NCI-H1694 (cell line): ENCODE data around the gene TMEM192.
"Not testable (repeated sequence)": the region's sequence is repeated elsewhere in the genome, so short reads cannot be mapped to it uniquely, and the experiment has no call there.

ENCODE experiments used
- DNase-seq: peaks from one replicate; lab custom pipeline; 2025; lab: John Stamatoyannopoulos, UW

Gene TMEM192

GRCh38 chr4:165112368-165113121 lies at the start of gene TMEM192:
TMEM192 (minus strand) TSS chr4:165112860; CDS start chr4:165112773, 87 bp downstream.
- DNase-seq, result peak; percentile 82

- no peak for DNase-seq
Observed at GRCh38 chr4:165158762-165159161, 46.1 kb upstream of the TMEM192 start.

GRCh38 chr4:165156906-165157305 lies 44.2 kb upstream of the TMEM192 start:
- no peak for DNase-seq

GRCh38 chr4:165154482-165154881 lies 41.8 kb upstream of the TMEM192 start:
- no peak for DNase-seq

- no peak for DNase-seq
Observed at GRCh38 chr4:165152527-165152926, 39.9 kb upstream of the TMEM192 start.

GRCh38 chr4:165151734-165152133 lies 39.1 kb upstream of the TMEM192 start:
- no peak for DNase-seq

GRCh38 chr4:165150545-165150944 lies 37.9 kb upstream of the TMEM192 start:
- DNase-seq, result no peak

- DNase-seq, result no peak
Observed at GRCh38 chr4:165138843-165139242, 26.2 kb upstream of the TMEM192 start.

GRCh38 chr4:165137205-165137604 lies 24.5 kb upstream of the TMEM192 start:
- DNase-seq, result no peak

- no peak for DNase-seq
Observed at GRCh38 chr4:165136529-165136928, 23.9 kb upstream of the TMEM192 start.

GRCh38 chr4:165133150-165133549 lies 20.5 kb upstream of the TMEM192 start:
- DNase-seq, result no peak

- DNase-seq, result peak; percentile 83
Observed at GRCh38 chr4:165131247-165131832, 18.7 kb upstream of the TMEM192 start.

- DNase-seq, result no peak
Observed at GRCh38 chr4:165129924-165130323, 17.3 kb upstream of the TMEM192 start.

- not testable (repeated sequence) for DNase-seq
Observed at GRCh38 chr4:165125869-165126499, 13.3 kb upstream of the TMEM192 start.

GRCh38 chr4:165124488-165124887 lies 11.8 kb upstream of the TMEM192 start:
- DNase-seq, result no peak

GRCh38 chr4:165118256-165118909 lies 5.7 kb upstream of the TMEM192 start:
- DNase-seq, result no peak

- no peak for DNase-seq
Observed at GRCh38 chr4:165115301-165115700, 2.6 kb upstream of the TMEM192 start.

GRCh38 chr4:165111906-165112367 lies 723 bp downstream of the TMEM192 start:
- no peak for DNase-seq

- DNase-seq, result no peak
Observed at GRCh38 chr4:165106518-165106917, 6.1 kb downstream of the TMEM192 start.

GRCh38 chr4:165101641-165102040 lies 11.0 kb downstream of the TMEM192 start:
- no peak for DNase-seq

- peak; percentile 2 for DNase-seq
Observed at GRCh38 chr4:165096776-165097175, 15.9 kb downstream of the TMEM192 start.

- no peak for DNase-seq
Observed at GRCh38 chr4:165095291-165095690, 17.4 kb downstream of the TMEM192 start.

GRCh38 chr4:165094873-165095272 lies 17.8 kb downstream of the TMEM192 start:
- no peak for DNase-seq
